ENCODE measurements around the gene C1orf226.

Gene C1orf226

DNA sequence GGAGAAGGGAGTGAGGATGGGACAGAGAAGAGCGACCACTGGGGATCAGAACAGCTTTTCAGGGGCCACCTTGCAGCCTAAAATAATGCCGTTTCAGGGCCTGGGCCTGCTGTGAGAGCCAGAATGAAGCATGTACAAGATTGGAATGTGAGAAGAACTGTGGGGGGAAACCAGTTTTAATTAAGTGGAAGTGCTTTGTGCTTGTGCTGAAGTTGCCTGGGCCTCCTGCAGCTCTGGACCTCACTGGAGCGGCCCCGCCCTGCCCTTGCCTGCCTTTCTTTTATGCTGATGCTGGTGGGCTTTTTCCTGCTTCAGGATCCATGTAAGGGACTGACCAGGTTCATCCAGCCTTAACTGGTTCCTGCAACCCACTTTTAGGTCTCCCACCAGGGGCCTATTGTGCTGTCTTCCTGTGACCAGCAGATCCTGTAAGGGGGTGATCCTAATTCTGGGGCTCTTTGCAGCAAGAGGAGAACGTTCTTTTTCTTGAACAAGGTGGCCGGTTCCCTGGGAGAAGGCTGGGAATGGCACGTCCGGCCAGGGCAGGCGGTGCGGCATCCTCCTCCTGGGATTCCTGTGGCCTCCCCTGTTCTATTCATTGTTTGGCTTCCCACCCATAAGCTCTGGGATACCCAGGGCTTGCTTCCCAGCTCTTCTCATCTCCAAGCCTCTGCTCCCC is 3.2 kb downstream of the C1orf226 start:
- DNase-seq (ENCODE audit: low spot score) = no peak

DNA sequence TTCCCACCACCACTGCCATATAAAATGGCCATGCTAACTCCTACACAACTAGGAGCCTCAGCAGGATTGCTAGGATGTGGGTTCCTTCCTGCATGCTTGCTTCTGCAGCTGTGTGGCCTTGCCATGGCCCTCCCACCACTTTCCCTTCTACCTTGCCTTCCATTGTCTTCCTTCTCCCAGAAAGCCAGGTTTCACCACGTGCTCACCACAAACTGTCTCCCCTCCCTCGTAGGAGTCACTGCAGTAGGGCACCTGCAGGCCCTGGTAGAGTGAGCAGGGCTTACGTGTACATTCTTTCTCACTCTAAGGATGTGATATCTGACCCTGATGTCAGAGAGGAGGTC is 3.7 kb downstream of the C1orf226 start:
- DNase-seq (ENCODE audit: low spot score) = no peak

DNA sequence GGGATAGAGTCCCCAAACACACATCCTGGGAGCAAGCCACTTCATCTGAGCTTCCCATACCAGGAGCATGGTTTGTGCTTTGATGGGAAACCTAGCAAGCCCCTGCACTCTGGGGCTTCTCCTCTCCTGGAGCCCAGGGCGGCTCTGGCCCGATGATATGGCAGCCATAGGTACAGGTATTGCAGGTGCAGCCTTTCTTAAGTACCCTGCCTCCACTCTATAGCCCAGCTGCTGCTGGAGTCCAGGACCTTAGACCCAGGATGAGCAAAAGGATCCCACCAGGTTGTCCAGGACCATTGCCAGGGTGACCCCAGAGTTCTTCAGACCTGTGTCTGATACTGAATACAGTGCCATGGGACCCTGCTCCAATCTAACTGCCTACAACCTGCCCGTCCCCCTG is 4.2 kb downstream of the C1orf226 start:
- DNase-seq (ENCODE audit: low spot score) = no peak

DNA sequence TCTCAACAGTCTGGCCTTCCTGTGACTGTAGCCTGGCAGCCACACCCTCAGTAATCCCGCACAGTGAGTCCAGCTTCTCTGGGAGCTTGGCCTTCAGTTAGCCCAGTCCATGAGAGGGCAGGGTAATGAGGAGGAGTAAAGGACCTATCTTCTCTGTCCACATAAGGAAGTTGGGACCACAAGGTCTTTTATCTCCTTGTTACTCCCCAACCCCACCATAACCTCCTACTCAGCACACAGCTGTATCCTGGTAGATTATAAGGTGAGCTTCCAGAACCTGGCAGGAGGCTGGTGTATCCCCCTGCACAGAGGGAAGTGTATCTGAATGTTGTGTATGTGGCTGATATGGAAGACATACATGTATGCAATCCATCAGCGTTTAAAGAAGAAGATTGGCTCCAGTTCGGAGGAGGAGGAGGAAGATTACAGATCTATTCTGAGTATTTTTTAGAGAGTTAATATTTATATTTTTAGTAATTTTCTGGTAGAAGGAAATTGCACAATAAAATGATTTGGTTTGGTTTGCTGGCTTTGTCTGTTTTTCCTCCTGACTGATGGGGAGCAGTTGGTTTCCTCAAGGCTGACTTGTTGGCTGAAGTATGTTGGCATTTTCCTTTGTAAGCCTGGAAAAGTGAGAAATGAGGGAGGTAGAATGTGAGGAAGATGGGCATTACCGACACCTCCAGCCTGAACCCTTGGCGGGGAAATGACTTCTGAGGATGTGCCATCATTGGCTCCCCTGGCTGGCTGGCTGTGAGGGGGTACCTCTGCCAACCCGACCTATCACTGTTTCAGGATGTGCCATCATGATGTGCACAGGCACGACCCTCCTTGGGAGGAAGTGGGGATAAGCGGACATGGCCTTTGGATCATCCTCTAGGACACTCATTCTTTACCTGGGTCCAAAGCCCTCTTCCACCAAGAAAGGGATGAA is 5.0 kb downstream of the C1orf226 start:
- no peak for DNase-seq (ENCODE audit: low spot score)

DNA sequence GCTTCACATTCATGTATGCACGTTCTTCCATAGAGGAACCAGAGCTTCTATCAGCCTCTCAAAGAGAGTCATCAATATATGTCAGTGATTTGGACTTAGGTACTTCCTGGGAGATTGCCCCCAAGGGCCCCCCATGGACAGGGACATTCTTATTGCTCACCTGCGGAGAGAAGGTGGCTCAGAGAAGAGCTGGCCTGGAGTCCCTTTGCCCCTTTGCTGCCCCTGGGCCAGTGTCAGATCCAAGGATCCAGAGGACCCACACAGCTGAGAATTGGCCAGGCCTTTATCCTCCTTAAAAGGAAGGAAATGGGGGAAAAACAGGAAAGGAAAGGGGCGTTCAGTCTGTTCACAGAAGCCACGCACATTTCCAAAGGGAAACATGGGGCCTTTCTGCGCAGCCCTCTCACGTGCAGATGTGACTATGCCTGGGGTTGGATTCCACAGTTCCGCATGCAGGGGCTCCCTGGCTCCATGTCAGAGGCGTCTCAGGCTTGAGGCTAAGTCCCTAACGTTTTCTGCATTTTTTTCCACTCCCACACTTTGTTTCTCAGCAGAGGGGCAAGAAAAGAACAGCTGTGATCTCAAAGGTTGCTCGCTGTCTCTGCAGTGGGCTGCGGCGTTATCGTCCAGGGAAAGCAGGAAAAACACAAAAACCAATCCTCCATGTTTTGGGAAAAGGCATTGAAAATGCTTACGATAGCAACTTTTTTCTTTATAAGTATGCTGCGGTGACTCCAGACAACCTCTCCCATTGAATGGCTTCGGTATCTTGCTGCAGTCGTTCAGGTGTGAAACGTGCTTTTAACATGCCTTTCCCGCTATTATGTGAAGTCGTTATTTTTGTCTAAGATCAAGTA is 5.9 kb downstream of the C1orf226 start:
- DNase-seq (ENCODE audit: low spot score) = no peak

DNA sequence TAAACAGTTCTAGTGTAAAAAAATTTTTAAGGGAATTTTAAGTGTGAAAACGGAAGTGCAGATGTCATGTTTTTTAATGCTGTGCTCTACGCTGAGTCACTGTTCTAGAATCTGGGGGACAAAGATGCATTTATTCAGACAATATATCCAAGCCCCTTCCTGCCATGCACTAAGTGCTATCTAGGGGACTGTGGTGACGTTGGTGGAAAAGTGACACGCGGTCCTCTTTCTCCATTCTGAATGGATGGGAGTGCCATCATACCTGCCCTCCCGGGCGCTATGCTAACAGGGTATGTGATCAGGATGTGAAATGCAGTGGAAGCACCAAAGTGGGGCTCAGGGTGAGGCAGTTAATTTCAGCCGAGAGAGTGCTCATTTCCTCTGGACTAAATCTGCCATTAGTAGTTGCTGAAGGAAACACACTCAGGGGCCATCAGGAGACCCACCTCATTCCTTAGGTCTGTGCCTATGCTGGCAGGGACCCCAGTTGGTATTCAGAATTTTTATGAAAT is 6.6 kb downstream of the C1orf226 start:
- no peak for DNase-seq (ENCODE audit: low spot score)

DNA sequence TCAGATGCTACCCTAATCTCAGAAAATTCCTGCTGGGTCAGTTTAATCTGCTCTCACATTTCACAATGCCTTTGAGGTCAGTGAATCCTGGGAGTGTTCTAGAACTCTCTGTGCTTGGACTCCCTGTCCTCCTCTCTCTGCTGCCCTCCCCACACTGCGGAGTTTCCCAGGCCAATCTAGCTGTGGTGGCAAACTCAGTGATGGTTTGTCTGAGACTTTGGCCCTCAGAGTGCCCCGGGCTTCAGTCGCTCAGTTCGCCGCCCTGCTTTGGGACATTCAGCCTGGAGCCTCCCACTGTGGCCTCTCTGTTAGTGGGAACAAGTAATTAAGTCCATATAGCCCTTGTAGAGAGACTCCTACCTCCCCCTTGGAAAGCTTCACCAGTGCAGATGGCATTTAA is 7.1 kb downstream of the C1orf226 start:
- no peak for DNase-seq (ENCODE audit: low spot score)

DNA sequence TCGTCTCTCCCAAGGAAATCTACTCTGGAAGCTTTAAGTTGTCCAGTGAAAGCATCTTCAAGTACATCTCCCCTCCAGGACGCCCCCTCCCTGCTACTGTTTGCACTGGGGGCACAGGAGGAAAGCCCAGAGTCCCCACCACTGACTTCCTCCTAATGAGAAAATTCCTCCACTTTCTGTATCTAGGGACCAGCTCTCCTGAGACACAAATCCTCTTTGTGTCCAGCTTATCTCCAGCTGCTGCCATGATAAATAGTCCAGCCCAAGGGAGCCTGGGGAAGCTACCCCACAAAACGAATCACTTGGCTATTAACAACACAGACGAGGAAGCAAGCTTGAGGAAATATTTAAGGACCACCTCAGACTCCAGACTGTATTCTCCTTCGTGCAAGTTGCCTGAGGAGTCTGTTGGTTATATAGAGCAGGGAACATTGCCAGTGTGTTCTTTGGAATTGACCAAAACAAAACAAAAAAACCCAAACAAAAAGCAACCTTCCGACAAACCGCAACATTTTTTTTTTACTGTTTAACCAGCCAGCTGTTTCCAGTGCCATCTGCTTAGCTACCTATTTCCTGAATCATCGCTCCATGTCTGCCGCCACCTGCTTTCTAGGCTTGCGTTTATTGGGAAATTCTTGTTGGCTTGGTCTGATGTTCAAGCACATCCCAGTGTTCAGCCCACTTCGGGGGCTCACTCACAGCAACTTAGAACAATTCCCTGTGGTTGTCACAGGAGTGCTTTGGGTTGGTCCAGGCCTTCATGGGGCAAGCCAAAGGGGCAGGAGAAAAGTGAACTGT is 7.7 kb downstream of the C1orf226 start:
- no peak for DNase-seq (ENCODE audit: low spot score)

DNA sequence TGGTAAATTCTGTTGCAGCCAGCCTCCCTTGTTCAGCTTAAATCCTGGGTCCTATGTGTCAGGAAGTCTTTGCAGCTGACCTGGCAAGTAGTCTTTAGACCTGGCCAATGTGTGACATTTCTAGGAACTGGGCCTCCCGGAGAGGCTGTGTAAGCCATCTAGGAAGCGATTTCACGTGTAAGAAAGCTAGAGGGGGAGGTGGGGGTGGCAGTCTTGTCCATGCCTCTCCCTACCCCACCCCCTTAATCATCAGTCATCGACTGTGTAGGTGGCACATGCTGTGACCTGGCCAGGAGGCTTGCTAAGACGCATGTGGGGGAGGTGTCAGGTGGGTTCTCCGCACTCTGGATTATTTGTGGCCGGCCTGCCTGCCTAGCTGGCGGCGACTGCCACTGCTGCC is 8.4 kb downstream of the C1orf226 start:
- DNase-seq (ENCODE audit: low spot score) = no peak

DNA sequence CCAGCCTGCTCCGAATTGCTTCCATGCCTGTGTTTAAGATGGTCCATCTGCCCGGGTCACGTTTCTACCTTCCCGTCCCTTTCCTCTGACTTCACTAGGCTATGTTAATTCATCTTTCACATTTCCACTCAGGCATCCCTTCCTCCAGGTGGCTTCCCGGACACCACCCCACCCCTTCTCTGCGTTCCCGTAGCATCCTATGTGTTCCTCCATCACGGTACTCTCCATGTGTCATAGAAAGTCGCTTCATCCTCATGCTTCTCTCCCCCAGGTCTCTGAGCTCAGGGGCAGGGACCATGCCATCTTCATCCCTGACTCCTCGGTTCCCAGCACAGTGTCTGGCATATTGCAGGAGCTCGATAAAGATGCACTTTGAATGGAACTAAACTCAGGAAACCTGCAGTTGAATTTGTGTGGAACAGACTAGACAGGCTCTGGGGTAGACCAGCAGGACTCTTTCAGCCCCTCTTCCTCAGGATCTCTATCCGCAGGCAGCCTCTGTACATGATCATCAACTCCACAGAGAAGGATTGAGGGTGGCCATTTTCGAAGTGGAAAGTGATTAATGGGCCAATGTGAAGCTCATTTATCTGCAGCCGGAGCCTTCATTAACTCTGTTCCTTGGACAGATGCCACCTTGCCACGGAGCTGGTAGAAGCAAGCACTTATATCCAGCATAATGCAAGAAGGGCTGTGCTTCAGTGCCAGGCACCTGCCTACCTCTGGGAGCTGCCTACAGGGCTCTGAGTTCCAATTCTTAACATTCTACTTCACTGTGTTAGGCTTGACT is 9.1 kb downstream of the C1orf226 start:
- no peak for DNase-seq (ENCODE audit: low spot score)

DNA sequence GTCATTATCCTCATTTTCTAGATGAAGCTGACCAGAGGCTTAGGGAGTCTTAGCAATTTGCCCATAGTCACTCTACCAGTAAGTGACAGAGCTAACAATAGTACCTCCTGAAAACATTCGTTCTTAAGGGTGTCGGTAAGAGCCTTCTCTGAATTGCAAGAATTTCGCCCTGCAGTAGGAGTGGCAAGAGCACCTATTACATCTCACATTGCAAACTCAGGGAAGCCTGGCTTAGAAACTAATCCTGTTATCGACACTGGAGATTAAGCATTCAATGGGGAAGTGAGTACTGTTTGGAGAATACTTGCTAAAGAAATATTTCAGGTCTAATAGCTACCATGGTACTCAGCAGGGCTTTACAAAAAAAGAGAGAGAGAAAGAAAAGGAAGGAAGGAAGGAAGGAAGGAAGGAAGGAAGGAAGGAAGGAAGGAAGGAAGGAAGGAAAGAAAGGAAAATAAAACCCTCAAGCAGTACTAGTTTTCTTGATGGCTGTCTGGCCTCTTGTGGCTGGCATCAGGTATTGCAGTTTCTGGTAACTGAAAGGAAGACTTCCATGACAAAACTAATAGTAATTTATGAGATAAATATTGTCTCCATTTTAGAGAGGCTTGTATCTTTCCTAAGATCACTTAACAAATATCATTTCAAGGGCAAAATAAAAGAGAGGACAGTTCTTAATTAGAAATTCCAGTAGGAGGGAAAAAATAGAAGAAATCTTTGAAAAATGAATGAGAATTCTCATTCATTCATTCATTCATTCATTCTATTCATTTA is 10.4 kb downstream of the C1orf226 start:
- DNase-seq (ENCODE audit: low spot score) = peak; percentile 68

DNA sequence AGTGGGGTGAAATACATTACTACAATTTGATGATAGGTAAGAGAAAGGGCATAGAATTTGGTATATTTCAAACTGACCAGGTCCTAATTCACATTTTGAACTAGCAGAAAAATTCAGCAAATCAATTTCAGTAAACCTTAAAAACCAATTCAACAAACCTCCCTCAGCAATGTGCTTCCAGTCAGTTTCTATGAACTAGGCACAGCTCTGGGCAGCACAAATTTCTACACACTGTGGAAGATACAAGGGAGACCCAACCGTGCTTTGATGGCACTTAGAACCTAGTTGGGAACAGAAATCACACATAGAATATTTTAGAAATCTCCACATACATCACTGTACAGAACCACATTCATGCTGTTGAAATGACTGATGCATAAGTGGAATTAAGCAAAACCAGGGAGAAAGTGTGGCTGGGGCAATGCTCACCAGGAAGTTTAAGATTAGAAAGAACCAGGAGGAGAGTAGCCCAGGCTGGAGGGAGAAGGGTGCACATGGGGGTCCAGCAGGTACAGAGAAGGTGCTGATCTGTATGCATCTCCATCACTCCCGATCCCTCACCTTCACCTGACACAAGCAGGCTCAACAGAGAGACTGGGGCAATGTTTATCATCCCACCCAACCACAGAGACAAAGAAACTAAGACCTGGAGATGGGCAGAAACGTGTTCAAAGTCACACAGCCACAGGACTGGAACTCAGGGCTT is 14.8 kb downstream of the C1orf226 start:
- DNase-seq (ENCODE audit: low spot score) = no peak

DNA sequence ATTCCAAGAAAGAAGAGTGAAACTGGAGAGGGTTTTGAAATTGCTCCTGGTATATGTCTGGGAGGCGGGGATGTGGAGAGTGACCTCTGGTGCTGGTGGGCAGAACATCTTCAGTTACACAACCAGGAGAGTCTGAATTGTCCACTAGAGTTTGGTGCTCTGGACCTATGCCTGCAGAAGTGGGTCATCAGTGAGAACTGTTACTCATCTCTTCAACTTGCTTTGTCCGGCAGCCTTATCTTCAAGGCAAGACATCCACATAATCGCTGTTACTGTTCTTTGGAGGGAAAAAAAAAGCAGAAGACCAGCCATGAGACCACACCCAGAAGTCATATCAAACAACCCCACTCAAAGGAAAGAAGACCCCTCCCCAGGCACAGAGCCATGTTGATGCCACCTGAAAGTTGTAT is 15.5 kb downstream of the C1orf226 start:
- peak; percentile 11 for DNase-seq (ENCODE audit: low spot score)

DNA sequence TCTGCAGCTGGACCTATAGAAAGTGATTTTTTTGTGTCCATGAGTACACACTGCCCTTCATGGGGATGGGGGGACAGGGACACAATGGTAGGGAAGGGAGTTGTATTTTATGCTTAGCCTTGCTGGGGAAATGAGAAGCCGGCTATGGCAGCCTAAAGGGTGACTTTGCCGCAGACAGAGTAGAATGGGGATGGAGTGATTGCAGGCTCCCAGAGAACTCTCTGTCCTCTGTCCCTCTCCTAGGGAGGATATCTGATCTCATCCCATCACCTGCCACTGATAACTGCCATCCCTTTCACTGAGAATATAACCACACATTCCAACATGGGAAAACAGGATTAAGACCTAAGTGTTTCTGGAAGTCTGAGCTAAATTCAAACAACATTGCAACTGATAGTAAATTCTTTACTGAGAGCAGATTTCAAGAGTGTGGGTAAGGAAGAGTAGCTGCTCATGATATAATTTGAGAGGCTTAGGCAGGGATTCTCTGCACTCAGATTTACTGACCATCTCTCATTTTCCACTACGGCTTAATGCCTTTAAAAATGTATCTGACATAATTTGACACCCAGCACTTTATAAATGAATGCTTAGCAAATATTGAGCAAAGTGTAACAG is 16.5 kb downstream of the C1orf226 start:
- DNase-seq (ENCODE audit: low spot score) = no peak

DNA sequence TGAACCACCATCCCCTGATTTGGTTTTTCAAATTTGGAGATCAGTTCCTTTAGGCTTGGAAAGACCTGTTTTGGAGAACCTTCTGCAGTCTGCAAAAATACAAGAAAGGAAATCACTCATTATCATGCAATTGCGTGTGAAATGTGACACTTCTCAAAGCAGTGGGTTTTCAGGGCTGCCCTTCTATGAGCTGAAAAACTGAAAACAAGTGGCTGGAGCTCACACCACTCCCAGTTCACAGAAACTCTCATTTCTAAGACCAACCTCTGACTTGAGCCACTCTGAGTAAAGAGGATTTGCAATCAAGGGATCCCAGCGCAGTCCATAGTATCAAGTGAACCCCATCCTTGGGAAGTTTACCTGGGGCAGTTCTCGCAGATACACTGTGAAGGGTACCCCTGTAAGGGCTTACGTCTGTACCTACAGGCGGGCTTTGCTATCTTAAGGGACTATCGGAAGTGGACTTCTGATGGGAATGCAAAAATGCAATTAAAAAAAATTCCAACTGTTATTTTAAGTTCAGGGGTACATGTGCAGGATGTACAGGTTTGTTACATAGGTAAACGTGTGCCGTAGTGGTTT is 17.6 kb downstream of the C1orf226 start:
- DNase-seq (ENCODE audit: low spot score) = no peak

DNA sequence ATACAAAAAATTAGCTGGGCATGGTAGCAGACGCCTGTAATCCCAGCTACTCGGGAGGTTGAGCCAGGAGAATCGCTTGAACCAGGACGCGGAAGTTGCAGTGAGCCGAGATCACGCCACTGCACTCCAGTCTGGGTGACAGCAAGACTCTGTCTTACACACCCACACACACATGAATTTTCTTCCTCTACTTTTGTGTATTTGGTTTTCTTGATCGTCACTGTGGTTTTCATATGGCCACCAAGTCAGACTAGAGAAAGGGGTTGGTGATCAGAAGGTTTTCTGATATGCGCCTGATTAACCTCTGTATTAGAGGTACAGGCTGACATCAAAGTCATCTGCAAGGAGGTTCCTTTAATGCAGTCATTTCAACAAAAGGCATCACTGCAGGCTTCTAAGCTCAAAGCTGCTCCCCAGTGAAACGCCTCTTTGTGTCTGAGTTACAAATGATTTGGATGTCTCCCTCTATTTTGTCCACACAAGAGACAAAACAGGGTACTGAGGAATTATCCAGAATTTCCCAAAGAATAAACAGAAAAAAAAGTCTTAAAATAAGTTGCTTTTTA is 19.3 kb downstream of the C1orf226 start:
- DNase-seq (ENCODE audit: low spot score) = no peak

DNA sequence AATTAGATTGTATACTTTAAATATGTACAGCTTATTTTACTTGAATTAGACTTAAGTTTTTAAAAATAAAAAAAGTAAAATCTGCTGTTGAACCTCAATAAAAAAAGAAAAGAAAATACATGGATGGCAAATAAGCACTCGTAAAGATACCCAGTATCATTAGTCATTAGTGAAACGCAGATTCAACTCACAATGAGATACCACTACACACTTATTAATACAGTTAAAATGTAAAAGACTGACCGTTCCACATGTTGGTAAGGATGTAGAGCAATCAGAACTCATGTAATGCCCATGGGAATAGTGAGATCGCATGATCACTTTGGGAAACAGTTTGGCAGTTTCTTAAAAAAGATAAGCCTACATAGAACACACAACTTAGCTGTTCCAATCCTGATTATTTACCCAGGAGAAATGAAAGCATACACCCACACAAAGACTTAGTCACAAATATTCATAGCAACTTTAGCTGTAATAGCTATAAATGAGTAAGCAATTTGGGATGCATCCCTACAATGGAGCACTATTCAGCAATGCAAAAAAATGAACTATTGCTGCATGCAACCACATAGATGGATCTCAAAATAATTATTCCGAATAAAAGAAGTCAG is 23.1 kb downstream of the C1orf226 start:
- peak; percentile 12 for DNase-seq (ENCODE audit: low spot score)

DNA sequence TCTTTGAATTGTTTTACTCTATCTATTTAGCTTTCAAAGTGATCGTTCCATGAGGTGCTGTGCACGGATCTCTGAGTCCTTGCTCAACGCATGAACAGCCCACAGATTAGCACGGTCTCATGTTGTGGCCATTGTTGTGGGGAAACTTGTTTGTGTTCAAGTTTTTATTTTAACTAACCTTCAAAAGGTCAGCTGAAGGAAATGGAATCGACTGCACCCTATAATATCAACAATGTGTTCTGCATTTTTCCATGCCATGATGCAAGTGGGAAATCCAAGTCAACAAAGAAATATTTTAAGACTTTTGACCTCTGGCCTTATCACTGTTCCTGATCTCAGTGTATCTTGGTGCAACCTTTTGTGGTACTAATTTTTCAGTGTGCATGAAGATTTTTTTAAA is 24.3 kb downstream of the C1orf226 start:
- DNase-seq (ENCODE audit: low spot score) = no peak
